Measurements from ENCODE around the gene HTR3E. TPM values are rescaled to one million over a fixed set of nuclear protein-coding genes. Genes with fewer than 3 reads are reported as not detected.
A peak's percentile ranks its signal among the peaks of the same experiment; 100 is the strongest.
"Not testable (repeated sequence)": the region's sequence is repeated elsewhere in the genome, so short reads cannot be mapped to it uniquely, and the experiment has no call there.

Gene HTR3E
- total RNA-seq, 1 donor from 2014 or later, result not detected

GRCh38 chr3:184116017-184116416 lies 19.2 kb downstream of the HTR3E start:
- DNase-seq (ENCODE audit: low spot score), result no peak

GRCh38 chr3:184117636-184118035 lies 20.8 kb downstream of the HTR3E start:
- no peak for DNase-seq (ENCODE audit: low spot score)

GRCh38 chr3:184121031-184121430 lies 24.2 kb downstream of the HTR3E start:
- not testable (repeated sequence) for DNase-seq (ENCODE audit: low spot score)

GRCh38 chr3:184126006-184126405 lies 29.1 kb downstream of the HTR3E start:
- DNase-seq (ENCODE audit: low spot score), result no peak

- no peak for DNase-seq (ENCODE audit: low spot score)
Observed at GRCh38 chr3:184129012-184129411, 32.1 kb downstream of the HTR3E start.

- DNase-seq (ENCODE audit: low spot score), result no peak
Observed at GRCh38 chr3:184132945-184133344, 36.1 kb downstream of the HTR3E start.

GRCh38 chr3:184133840-184134745 lies 37.2 kb downstream of the HTR3E start:
- DNase-seq (ENCODE audit: low spot score), result peak; percentile 89

GRCh38 chr3:184134746-184135148 lies 37.9 kb downstream of the HTR3E start:
- no peak for DNase-seq (ENCODE audit: low spot score)

- DNase-seq (ENCODE audit: low spot score), result peak; percentile 90
Observed at GRCh38 chr3:184135149-184135910, 38.5 kb downstream of the HTR3E start, which contains the start of gene EIF2B5. TSS of gene EIF2B5 (plus strand) at chr3:184135358. CDS start at chr3:184135386, 28 bp downstream.

GRCh38 chr3:184135911-184136260 lies 39.0 kb downstream of the HTR3E start:
- no peak for DNase-seq (ENCODE audit: low spot score)

GRCh38 chr3:184140436-184140835 lies 43.6 kb downstream of the HTR3E start:
- DNase-seq (ENCODE audit: low spot score), result no peak

- no peak for DNase-seq (ENCODE audit: low spot score)
Observed at GRCh38 chr3:184142199-184142598, 45.3 kb downstream of the HTR3E start.

- no peak for DNase-seq (ENCODE audit: low spot score)
Observed at GRCh38 chr3:184143327-184143726, 46.5 kb downstream of the HTR3E start.

- no peak for DNase-seq (ENCODE audit: low spot score)
Observed at GRCh38 chr3:184144505-184144904, 47.6 kb downstream of the HTR3E start.

GRCh38 chr3:184145111-184145524 lies 48.3 kb downstream of the HTR3E start:
- no peak for DNase-seq (ENCODE audit: low spot score)

GRCh38 chr3:184145751-184146270 lies 48.9 kb downstream of the HTR3E start:
- DNase-seq (ENCODE audit: low spot score), result no peak

GRCh38 chr3:184148076-184148475 lies 51.2 kb downstream of the HTR3E start:
- no peak for DNase-seq (ENCODE audit: low spot score)

GRCh38 chr3:184149123-184149522 lies 52.3 kb downstream of the HTR3E start:
- DNase-seq (ENCODE audit: low spot score), result no peak

- not testable (repeated sequence) for DNase-seq (ENCODE audit: low spot score)
Observed at GRCh38 chr3:184149770-184150169, 52.9 kb downstream of the HTR3E start.

GRCh38 chr3:184154885-184155643 lies 58.2 kb downstream of the HTR3E start, which contains the start of gene DVL3:
TSS of gene DVL3 (plus strand) at chr3:184155377. CDS start at chr3:184155636, 259 bp downstream.
- no peak for DNase-seq (ENCODE audit: low spot score)

GRCh38 chr3:184155644-184156521 lies 59.0 kb downstream of the HTR3E start:
- DNase-seq (ENCODE audit: low spot score), result no peak

Data from ureter (tissue), 1 donor.